ENCODE measurements around the gene FAM217B.

FAM217B gene

GRCh38 chr20:59940129-59940955 lies at the start of gene FAM217B, which contains the start of gene PPP1R3D:
Gene FAM217B (plus strand): TSS chr20:59940389. CDS start chr20:59943944, 3,555 bp downstream.
Gene PPP1R3D (minus strand): TSS chr20:59940305. CDS start chr20:59939931, 374 bp downstream.
- in situ Hi-C loops (cut with MboI; ENCODE audit: low sequenced_read_pairs), result no loop called here

DNA sequence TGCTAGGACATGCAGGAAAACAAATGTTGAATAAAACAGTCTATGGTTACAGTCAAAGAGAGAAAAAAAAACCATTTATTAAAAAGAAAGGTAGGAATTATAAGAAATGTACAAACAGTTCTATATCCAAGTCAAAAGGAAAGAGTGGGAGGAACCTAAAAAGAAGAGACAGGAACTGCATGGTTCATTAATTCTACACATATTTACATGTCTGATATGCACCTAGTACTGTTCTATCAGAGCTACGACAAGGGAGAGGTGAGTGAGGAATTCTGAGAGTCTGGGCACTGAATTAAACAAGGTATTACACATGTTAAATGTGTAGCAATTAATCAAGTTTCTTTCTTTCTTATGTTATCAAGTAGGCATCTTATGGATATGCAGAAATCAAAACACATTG lies 48.6 kb upstream of the FAM217B start:
- in situ Hi-C loops (cut with MboI; ENCODE audit: low sequenced_read_pairs), result no loop called here

- in situ Hi-C loops (cut with MboI; ENCODE audit: low sequenced_read_pairs), result no loop called here
Measured at GRCh38 chr20:59895908-59896307, 44.3 kb upstream of the FAM217B start.

DNA sequence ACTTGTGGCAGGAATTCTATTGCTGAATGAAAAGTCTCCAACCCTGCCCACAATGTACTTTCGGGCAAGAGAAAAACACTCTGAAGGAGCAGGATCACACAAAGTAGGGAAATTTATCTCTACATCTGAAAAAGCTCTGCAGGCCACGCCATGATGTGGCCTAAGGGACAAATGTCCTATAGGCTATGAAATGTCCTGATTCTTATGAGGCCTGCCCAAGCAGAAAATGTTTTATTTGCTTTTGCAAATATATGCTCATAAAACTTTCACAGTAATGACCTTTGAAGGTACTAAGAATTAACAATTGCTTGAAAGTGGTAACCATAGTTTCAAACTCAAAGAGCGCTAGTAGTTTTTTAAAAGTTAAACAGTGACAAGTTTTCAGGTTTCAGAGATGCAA lies 37.7 kb upstream of the FAM217B start:
- in situ Hi-C loops (cut with MboI; ENCODE audit: low sequenced_read_pairs), result no loop called here

GRCh38 chr20:59903621-59904020 lies 36.6 kb upstream of the FAM217B start:
- in situ Hi-C loops (cut with MboI; ENCODE audit: low sequenced_read_pairs), result no loop called here

DNA sequence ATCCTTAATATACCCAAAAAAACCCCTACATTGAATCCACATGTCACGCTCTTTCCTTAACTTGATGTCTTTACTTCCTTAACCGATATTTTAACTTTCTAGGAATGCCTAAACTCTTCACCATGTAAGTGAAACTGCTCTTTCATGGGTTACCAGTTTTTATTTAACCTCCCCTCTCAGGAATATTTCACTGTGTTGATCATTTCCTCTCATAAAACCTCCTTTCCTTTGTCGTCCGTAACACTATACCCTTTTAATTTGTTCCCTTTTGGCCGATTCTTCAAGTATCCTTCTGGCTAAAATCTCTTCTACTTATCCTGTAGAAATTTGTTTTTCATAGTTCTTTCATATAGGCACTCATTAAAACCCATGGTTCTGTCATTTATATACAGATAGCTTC lies 31.3 kb upstream of the FAM217B start:
- in situ Hi-C loops (cut with MboI; ENCODE audit: low sequenced_read_pairs), result no loop called here

DNA sequence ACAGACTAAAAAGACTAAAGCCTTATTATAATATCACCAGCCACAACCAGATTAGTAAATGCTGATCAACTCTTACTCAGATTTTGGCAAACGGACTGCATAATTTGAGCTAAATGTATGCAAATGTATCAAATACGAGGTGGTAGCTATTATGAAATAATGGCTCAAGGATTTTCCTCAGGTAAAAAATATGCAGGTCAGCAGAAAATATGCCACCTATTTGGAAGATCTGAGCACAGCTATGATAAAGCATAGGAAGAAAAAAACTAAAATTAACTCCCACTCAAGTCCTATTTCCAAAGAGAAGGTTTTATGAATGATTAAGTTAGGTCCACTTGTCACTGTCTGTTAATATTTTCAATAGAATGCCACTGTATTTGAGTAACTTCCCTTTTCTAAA lies 29.1 kb upstream of the FAM217B start:
- in situ Hi-C loops (cut with MboI; ENCODE audit: low sequenced_read_pairs), result no loop called here

GRCh38 chr20:59912609-59913008 lies 27.6 kb upstream of the FAM217B start:
- in situ Hi-C loops (cut with MboI; ENCODE audit: low sequenced_read_pairs), result no loop called here

DNA sequence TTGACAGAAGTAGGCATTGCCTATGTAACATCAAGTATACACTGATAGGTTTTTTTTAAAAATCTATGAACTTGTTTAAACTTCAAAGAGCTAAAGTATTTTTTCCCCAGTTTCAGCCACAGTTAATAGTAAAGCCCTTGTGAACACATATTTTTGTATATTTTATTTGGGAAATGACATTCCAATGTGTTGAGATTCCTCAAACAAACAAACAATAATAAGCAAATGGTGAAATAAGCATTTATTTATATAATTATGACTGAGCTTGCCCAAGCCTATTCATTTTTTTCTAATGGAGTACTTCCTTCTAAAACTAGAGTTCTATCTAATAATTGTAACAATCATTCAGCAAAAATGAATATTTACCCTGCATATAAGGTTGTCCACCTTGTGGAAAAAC lies 19.2 kb upstream of the FAM217B start:
- in situ Hi-C loops (cut with MboI; ENCODE audit: low sequenced_read_pairs), result no loop called here

DNA sequence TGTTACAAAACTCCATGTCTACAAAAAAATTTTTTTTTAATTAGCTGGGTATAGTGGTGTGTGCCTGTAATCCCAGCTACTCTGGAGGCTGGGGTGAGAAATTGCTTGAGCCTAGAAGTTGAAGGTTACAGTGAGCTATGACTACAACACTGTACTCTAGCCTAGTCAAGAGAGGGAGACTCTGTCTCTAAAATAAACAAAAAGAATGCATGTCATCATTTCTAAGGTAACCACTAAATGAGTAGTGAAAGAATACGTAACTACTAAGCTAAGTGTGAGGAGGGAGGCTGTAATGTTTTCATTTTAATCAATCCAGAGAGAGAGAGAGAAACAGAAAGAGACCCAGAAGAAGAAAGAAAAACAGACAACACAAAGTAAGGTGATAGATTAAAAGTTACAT lies 16.7 kb upstream of the FAM217B start:
- in situ Hi-C loops (cut with MboI; ENCODE audit: low sequenced_read_pairs), result no loop called here

GRCh38 chr20:59925359-59925758 lies 14.8 kb upstream of the FAM217B start:
- in situ Hi-C loops (cut with MboI; ENCODE audit: low sequenced_read_pairs), result no loop called here

- in situ Hi-C loops (cut with MboI; ENCODE audit: low sequenced_read_pairs), result no loop called here
Measured at GRCh38 chr20:59925899-59926298, 14.3 kb upstream of the FAM217B start.

- in situ Hi-C loops (cut with MboI; ENCODE audit: low sequenced_read_pairs), result no loop called here
Measured at GRCh38 chr20:59931511-59932312, 8.5 kb upstream of the FAM217B start.

- in situ Hi-C loops (cut with MboI; ENCODE audit: low sequenced_read_pairs), result no loop called here
Measured at GRCh38 chr20:59932616-59933295, 7.4 kb upstream of the FAM217B start.

- in situ Hi-C loops (cut with MboI; ENCODE audit: low sequenced_read_pairs), result no loop called here
Measured at GRCh38 chr20:59933296-59933848, 6.8 kb upstream of the FAM217B start, which contains the start of gene SYCP2. Gene SYCP2 (minus strand): TSS chr20:59933637. CDS start chr20:59922413, 11,224 bp downstream.

GRCh38 chr20:59933849-59934585 lies 6.2 kb upstream of the FAM217B start:
- in situ Hi-C loops (cut with MboI; ENCODE audit: low sequenced_read_pairs), result no loop called here

DNA sequence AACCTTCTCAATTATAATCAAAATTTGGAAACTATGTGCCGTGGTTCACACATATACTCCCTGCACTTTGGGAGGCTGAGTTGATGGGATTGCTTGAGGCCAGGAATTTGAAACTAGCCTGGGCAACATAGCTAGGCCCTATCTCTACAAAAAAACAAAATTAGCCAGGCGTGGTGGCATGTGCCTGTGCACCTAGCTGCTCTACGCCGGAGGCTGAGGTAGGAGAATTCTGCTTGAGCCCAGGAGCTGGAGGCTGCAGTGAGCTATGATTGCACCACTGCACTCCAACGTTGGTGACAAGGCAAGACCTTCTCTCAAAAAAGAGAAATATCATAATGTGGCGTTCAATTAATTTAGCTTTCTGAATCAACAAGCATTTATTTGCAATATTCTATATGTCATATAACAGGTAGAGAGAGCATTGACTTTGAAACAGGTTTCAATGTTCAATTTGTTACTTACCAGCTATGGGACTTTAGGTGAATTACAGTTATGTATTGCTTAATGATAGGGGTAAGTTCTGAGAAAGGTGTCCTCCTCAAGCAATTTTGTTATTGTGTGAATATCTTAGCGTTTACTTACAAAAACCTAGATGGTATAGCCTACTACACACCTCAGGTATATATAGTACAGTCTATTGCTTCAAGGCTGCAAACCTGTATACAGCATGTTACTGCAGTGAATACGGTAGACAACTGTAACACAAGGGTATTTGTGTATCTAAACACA lies 4.6 kb upstream of the FAM217B start:
- in situ Hi-C loops (cut with MboI; ENCODE audit: low sequenced_read_pairs), result no loop called here

- in situ Hi-C loops (cut with MboI; ENCODE audit: low sequenced_read_pairs), result no loop called here
Measured at GRCh38 chr20:59936409-59936808, 3.8 kb upstream of the FAM217B start.

DNA sequence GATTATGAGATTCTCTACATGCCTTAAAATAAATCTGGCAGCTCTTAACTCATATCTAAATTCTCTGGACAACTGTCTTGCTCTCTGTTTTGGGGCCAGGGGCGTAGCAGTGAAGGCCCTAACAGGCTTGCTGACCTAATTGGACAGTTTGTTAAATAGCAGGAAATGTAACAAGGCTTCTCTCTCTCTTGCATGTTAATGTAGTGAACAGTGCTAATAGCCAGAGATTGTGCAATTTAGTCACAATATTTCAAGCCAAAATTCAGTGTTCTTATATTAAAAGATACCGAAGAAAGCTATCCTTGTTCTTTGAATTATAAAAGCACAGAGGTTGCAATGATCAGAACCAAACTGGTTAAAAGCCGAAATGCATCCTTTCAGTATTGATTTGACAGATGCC lies 3.0 kb upstream of the FAM217B start:
- in situ Hi-C loops (cut with MboI; ENCODE audit: low sequenced_read_pairs), result no loop called here

- in situ Hi-C loops (cut with MboI; ENCODE audit: low sequenced_read_pairs), result no loop called here
Measured at GRCh38 chr20:59938221-59938620, 2.0 kb upstream of the FAM217B start.
